OCI-LY7 (cell line): ENCODE data around the gene GATA3. TPM values are rescaled to one million over a fixed set of nuclear protein-coding genes. Genes with fewer than 3 reads are reported as not detected.

ENCODE experiments used
- BruUV-seq: library from RNA; stranded (reverse); fragments of 400-500 nt; replicated peaks from 2 replicates; lab custom pipeline; 2021; lab: Mats Ljungman, UMichigan
- CTCF ChIA-PET: fragments of 300-600 bp; sonication (Branson Sonifier 250); formaldehyde crosslinking; loops from one replicate; lab custom pipeline; 2022; ENCODE audit warnings: antibody characterized with exemption; ENCODE audit not compliant: unreplicated experiment; lab: Charles Lee
- POLR2A ChIA-PET: fragments of 300-600 bp; sonication (Branson Sonifier 250); formaldehyde crosslinking; loops from one replicate; lab custom pipeline; 2022; ENCODE audit warnings: antibody characterized with exemption; lab: Charles Lee
- DNase-seq: peaks from one replicate; pipeline ENCODE4 v3.0.0-alpha.2; 2015; ENCODE audit warnings: low spot score
- H2AFZ ChIP-seq: fragments of 200-600 bp; sonication (generic), shearing (Covaris generic); 2 replicates; pipeline ENCODE4 v1.6.1; 2014; ENCODE audit warnings: mild to moderate bottlenecking, antibody characterized with exemption, low read length, moderate library complexity
- H3K27ac ChIP-seq: fragments of 200-600 bp; sonication (generic); 2 replicates; pipeline ENCODE4 v1.5.1; 2014; ENCODE audit warnings: mixed run types, low read depth, mild to moderate bottlenecking, moderate library complexity, low read length, inconsistent platforms; ENCODE audit not compliant: poor library complexity, severe bottlenecking
- H3K36me3 ChIP-seq: fragments of 200-600 bp; sonication (generic); 2 replicates; pipeline ENCODE4 v1.6.1; 2014; ENCODE audit warnings: mild to moderate bottlenecking, antibody characterized with exemption, low read length, moderate library complexity, mixed read lengths; ENCODE audit not compliant: insufficient read depth
- H3K4me1 ChIP-seq: fragments of 200-600 bp; sonication (generic); 2 replicates; pipeline ENCODE4 v1.5.1; 2014; ENCODE audit warnings: mild to moderate bottlenecking, low read length; ENCODE audit not compliant: insufficient read depth, poor library complexity, severe bottlenecking
- H3K4me2 ChIP-seq: fragments of 200-600 bp; sonication (generic); 2 replicates; pipeline ENCODE4 v1.6.1; 2014; ENCODE audit warnings: mild to moderate bottlenecking, low read length
- H3K4me3 ChIP-seq: fragments of 200-600 bp; sonication (generic); 2 replicates; pipeline ENCODE4 v1.5.1; 2014; ENCODE audit warnings: mild to moderate bottlenecking, low read depth, low read length; ENCODE audit not compliant: poor library complexity, severe bottlenecking
- H3K79me2 ChIP-seq: fragments of 200-600 bp; sonication (generic); 2 replicates; pipeline ENCODE4 v1.6.1; 2016; ENCODE audit warnings: low read depth, mild to moderate bottlenecking, low read length, moderate library complexity, mixed read lengths; ENCODE audit not compliant: insufficient read depth
- H3K9me2 ChIP-seq: fragments of 200-600 bp; sonication (generic); 2 replicates; pipeline ENCODE4 v1.6.1; 2016; ENCODE audit warnings: mild to moderate bottlenecking, low read length, mixed read lengths; ENCODE audit not compliant: insufficient read depth
- H3K9me3 ChIP-seq: fragments of 200-600 bp; sonication (generic); 2 replicates; pipeline ENCODE4 v1.6.1; 2014; ENCODE audit warnings: mild to moderate bottlenecking, mixed run types, low read length, mixed read lengths
- H4K20me1 ChIP-seq: fragments of 200-600 bp; sonication (generic); 2 replicates; pipeline ENCODE4 v1.6.1; 2014; ENCODE audit warnings: mild to moderate bottlenecking, antibody characterized with exemption, low read length, moderate library complexity, mixed read lengths; ENCODE audit not compliant: insufficient read depth
- EZH2phosphoT487 ChIP-seq: fragments of 200-600 bp; sonication (generic); IDR thresholded peaks from 2 replicates; pipeline ENCODE4 v1.6.1; 2018; ENCODE audit warnings: low read depth, borderline replicate concordance, mild to moderate bottlenecking, mixed run types, antibody characterized with exemption, low read length, moderate library complexity, mixed read lengths
- intact Hi-C: fragments of 100-400 bp; cut with micrococcal nuclease; formaldehyde crosslinking; loops from one replicate; pipeline ENCODE4 v1.10.0; 2022; ENCODE audit not compliant: unreplicated experiment
- total RNA-seq, 2 experiments: library from RNA; depleted of rRNA in 1 of 2; stranded (reverse); fragments of >200 nt in 1 of 2; shearing (Covaris generic) in 1 of 2; gene quantifications; 2 replicates each; pipeline ENCODE4 v1.2.3, GENCODE V29; 2014 to 2022
- TF ChIP-seq, protein P1 (sequence below): fragments of 200-600 bp; sonication (generic); conservative IDR thresholded peaks from 2 replicates; pipeline ENCODE4 v1.5.1; 2014; ENCODE audit warnings: mild to moderate bottlenecking, antibody characterized with exemption, low read length, moderate library complexity, mixed read lengths

The GATA3 gene
- total RNA-seq, 2 experiments from 2014 or later = not detected

DNA sequence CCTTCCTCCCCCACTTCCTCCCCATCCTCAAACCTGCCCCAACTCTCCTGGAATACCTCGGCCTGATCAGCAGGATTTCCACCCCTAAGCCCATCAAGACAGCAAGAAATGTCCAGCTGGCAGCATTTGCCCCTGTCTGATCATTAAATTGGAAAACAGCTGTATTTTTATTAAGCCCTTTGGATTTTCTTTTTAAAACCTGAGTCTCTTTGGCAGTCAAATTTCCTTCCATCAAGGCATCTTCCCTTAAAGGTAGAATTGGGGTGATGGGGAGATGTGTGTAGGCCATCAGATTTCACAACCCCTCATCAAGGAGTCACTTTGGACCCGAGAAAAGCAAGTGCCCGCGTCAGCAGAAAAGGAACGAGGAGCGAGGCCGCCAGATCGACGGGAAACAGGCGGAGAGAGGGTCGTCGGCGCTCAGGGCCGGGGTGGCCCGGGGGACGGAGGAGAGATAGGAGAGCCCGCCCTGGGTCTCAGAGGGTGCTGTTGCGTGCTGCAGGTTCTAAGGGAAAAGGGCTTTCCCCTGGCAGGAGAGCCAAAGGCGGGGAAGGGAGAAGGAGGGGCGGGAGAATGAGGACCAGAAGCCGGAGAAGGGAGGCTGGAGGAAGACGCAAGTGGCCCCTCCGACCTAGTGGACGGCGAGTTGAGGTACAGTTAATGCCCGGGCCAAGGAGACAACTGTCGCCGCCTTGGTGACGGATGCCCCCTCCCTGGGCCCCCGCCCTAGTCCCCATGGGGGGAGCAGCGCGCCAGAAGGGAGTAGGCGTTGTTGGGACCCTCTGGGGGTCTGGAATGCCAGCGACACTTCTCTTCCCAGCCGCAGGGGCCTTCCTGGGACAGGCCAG lies 11.5 kb upstream of the GATA3 start:
- Histone ChIP-seq H3K9me2 (no peaks in the 10 kb centered on the region), H3K9me3 (no peaks in the 10 kb centered on the region), H2AFZ (no peak overlapping the region), H3K4me1 (no peaks in the 10 kb centered on the region), H4K20me1 (no peaks in the 10 kb centered on the region), H3K79me2 (no peaks in the 10 kb centered on the region), H3K4me3 (no peak overlapping the region), H3K27ac (no peak overlapping the region), H3K4me2 (no peak overlapping the region), H3K36me3 (no peaks in the 10 kb centered on the region)
- ChIA-PET CTCF (no interaction called here), POLR2A (interaction anchor here (0.6 kb wide), 1 partner anchor 17 kb away, joined by 3 read pairs; no protein-coding TSS in a partner anchor)
- TF ChIP-seq, protein P1, sequence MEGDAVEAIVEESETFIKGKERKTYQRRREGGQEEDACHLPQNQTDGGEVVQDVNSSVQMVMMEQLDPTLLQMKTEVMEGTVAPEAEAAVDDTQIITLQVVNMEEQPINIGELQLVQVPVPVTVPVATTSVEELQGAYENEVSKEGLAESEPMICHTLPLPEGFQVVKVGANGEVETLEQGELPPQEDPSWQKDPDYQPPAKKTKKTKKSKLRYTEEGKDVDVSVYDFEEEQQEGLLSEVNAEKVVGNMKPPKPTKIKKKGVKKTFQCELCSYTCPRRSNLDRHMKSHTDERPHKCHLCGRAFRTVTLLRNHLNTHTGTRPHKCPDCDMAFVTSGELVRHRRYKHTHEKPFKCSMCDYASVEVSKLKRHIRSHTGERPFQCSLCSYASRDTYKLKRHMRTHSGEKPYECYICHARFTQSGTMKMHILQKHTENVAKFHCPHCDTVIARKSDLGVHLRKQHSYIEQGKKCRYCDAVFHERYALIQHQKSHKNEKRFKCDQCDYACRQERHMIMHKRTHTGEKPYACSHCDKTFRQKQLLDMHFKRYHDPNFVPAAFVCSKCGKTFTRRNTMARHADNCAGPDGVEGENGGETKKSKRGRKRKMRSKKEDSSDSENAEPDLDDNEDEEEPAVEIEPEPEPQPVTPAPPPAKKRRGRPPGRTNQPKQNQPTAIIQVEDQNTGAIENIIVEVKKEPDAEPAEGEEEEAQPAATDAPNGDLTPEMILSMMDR = no peak
- TF ChIP-seq EZH2phosphoT487 = no peak
- no peak for DNase-seq
- intact Hi-C loops = no loop called here
- BruUV-seq = no TSS peak

GRCh38 chr10:8043569-8044306 lies 10.8 kb upstream of the GATA3 start:
- CTCF ChIA-PET = no interaction called here
- H3K9me3 ChIP-seq = no peaks in the 10 kb centered on the region
- H3K4me1 ChIP-seq = no peaks in the 10 kb centered on the region
- H3K4me2 ChIP-seq = no peak overlapping the region
- BruUV-seq = no TSS peak
- H3K36me3 ChIP-seq = no peaks in the 10 kb centered on the region
- H3K4me3 ChIP-seq = no peak overlapping the region
- H4K20me1 ChIP-seq = no peaks in the 10 kb centered on the region
- H3K27ac ChIP-seq = no peak overlapping the region
- TF ChIP-seq, protein P1 = no peak
- no peak for TF ChIP-seq EZH2phosphoT487
- DNase-seq = no peak
- H2AFZ ChIP-seq = no peak overlapping the region
- no peaks in the 10 kb centered on the region for H3K79me2 ChIP-seq
- H3K9me2 ChIP-seq = no peaks in the 10 kb centered on the region
- intact Hi-C loops = no loop called here
- POLR2A ChIA-PET = no interaction called here
